Hepatocyte (in vitro differentiated cells): ENCODE results near the gene PSMD2. TPM values are rescaled to one million over a fixed set of nuclear protein-coding genes. Genes with fewer than 3 reads are reported as not detected.
A peak's percentile ranks its signal among the peaks of the same experiment; 100 is the strongest.

Experiments used
- DNase-seq: peaks from one replicate; pipeline ENCODE4 v3.0.0-alpha.2; 2016; ENCODE audit warnings: low spot score
- H2AFZ ChIP-seq: fragments of 200-600 bp; sonication (generic); 2 replicates; pipeline ENCODE4 v1.6.0; 2016; ENCODE audit warnings: antibody characterized with exemption, mild to moderate bottlenecking
- H3K27ac ChIP-seq: fragments of 200-600 bp; sonication (generic); 2 replicates; pipeline ENCODE4 v1.5.1; 2016; ENCODE audit warnings: mild to moderate bottlenecking
- H3K27me3 ChIP-seq: fragments of 200-600 bp; sonication (generic); 2 replicates; pipeline ENCODE4 v1.6.1; 2016
- H3K36me3 ChIP-seq: fragments of 200-600 bp; sonication (generic); replicated peaks from 2 replicates; pipeline ENCODE4 v1.5.1; 2016; ENCODE audit warnings: low read depth; ENCODE audit not compliant: insufficient read depth
- H3K4me1 ChIP-seq: fragments of 200-600 bp; sonication (generic); 2 replicates; pipeline ENCODE4 v1.5.1; 2016; ENCODE audit warnings: mild to moderate bottlenecking, moderate library complexity; ENCODE audit not compliant: insufficient read depth
- H3K4me2 ChIP-seq: fragments of 200-600 bp; sonication (generic); 2 replicates; pipeline ENCODE4 v1.6.0; 2016
- H3K4me3 ChIP-seq: fragments of 200-600 bp; sonication (generic); 2 replicates; pipeline ENCODE4 v1.5.1; 2016; ENCODE audit warnings: mild to moderate bottlenecking
- H3K79me2 ChIP-seq: fragments of 200-600 bp; sonication (generic); 2 replicates; pipeline ENCODE4 v1.6.0; 2017; ENCODE audit warnings: mild to moderate bottlenecking
- H3K9me2 ChIP-seq: fragments of 200-600 bp; sonication (generic); replicated peaks from 2 replicates; pipeline ENCODE4 v1.6.0; 2017; ENCODE audit warnings: mild to moderate bottlenecking; ENCODE audit not compliant: insufficient read depth
- H3K9me3 ChIP-seq: fragments of 200-600 bp; sonication (generic); 2 replicates; pipeline ENCODE4 v1.5.1; 2016; ENCODE audit warnings: low read depth, mild to moderate bottlenecking
- H4K20me1 ChIP-seq: fragments of 200-600 bp; sonication (generic); 2 replicates; pipeline ENCODE4 v1.6.0; 2016; ENCODE audit warnings: mild to moderate bottlenecking; ENCODE audit not compliant: insufficient read depth, poor library complexity, severe bottlenecking
- CTCF ChIP-seq: fragments of 200-600 bp; sonication (generic); IDR thresholded peaks from 2 replicates; pipeline ENCODE4 v1.5.1; 2016; ENCODE audit warnings: antibody characterized with exemption, mild to moderate bottlenecking; ENCODE audit not compliant: poor library complexity
- EZH2 ChIP-seq: fragments of 200-600 bp; sonication (generic); IDR thresholded peaks from 2 replicates; pipeline ENCODE4 v1.6.1; 2016; ENCODE audit warnings: antibody characterized with exemption, mild to moderate bottlenecking, borderline replicate concordance
- EZH2phosphoT487 ChIP-seq: fragments of 200-600 bp; sonication (generic); IDR thresholded peaks from one replicate; pipeline ENCODE4 v1.6.1; 2018; ENCODE audit warnings: antibody characterized with exemption, mild to moderate bottlenecking, low read depth, moderate library complexity; ENCODE audit not compliant: unreplicated experiment, severe bottlenecking
- WGBS: methylation state at CpG from one replicate; pipeline ENCODE4 v1.1.6; 2016; ENCODE audit warnings: low lambda C conversion rate; ENCODE audit errors: missing lambda C conversion rate; 5-methylcytosine and 5-hydroxymethylcytosine counted together
- polyA plus RNA-seq: library from polyadenylated mRNA; unstranded; fragments of >200 nt; fragmentation: Nextera tagmentation; extraction: Ambion mirVana; gene quantifications from 2 replicates; pipeline ENCODE4 v1.2.1, GENCODE V29; 2016
- small RNA-seq: library from RNA; depleted of rRNA; stranded (forward); fragments of <200 nt; gene quantifications from one replicate; pipeline ENCODE3, GENCODE V24; 2014
- total RNA-seq: library from RNA; depleted of rRNA; stranded (reverse); fragments of >200 nt; gene quantifications from 2 replicates; pipeline ENCODE4 v1.2.3, GENCODE V29; 2014

PSMD2 gene
- total and polyA plus RNA-seq, 2 experiments from 2014 or later, result 232 to 241 TPM

DNA sequence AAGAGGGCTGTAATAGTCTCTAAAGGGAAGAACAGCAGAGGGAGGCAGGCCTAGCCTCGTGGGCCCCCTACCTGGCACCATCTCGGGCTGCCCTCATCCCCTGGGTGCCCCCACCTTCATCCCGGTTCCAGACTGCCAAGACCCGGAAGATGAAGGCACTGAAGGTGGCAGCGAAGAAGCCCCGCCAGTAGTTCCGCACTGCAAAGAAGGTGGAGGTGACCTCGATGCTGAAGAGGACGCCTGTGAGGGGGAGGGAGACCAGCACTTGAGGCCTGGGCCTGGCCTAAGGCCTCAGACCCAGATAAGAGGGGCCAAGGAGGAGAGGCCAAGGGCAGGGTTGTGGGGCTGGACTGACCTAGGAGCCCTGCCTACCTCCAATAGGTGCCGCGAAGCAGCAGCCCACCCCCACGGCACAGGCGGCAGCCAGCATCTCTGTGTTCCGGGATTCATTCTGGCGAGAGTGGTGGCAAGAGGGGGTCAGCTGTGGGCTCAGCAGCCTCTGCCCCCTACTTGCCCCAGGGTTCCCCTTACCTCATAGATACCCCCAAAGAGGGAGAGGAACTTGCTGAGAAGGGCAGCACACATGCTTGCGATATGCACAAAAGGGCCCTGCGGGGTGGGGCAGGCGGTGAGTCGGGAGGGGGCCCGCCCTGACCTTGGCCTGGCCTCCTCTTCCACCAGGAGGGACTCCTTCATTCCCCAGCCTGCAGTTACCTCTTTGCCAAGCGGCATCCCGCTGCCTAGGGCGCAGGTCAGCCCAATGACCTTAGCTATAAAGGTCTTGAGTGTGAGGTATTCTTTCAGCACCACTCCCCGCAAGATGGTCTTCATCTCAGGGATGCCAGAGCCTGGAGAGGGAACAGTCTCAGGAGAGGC lies 58.4 kb downstream of the PSMD2 start:
- Histone ChIP-seq H3K27ac (no peak overlapping the region), H3K36me3 (no peaks in the 10 kb centered on the region), H3K79me2 (peaks cover 22% of the 10 kb centered on the region), H3K4me3 (no peak overlapping the region), H4K20me1 (no peaks in the 10 kb centered on the region), H3K4me1 (peaks cover 12% of the 10 kb centered on the region), H2AFZ (no peak overlapping the region), H3K27me3 (no peaks in the 10 kb centered on the region), H3K9me2 (no peaks in the 10 kb centered on the region), H3K9me3 (no peaks in the 10 kb centered on the region), H3K4me2 (no peak overlapping the region)
- TF ChIP-seq EZH2phosphoT487, result no peak
- no peak for TF ChIP-seq EZH2
- no peak for TF ChIP-seq CTCF
- 94% methylated on average over 24 of the region's 24 CpGs for WGBS
- DNase-seq, result no peak

- DNase-seq, result no peak
- no peak for TF ChIP-seq EZH2phosphoT487
- Histone ChIP-seq H3K27me3 (no peaks in the 10 kb centered on the region), H3K27ac (no peak overlapping the region), H2AFZ (no peak overlapping the region), H3K4me3 (no peak overlapping the region), H3K36me3 (no peaks in the 10 kb centered on the region), H3K9me2 (no peaks in the 10 kb centered on the region), H3K9me3 (no peaks in the 10 kb centered on the region), H4K20me1 (no peaks in the 10 kb centered on the region), H3K79me2 (peaks cover 22% of the 10 kb centered on the region), H3K4me1 (peaks cover 12% of the 10 kb centered on the region), H3K4me2 (no peak overlapping the region)
- 95% methylated on average over 12 of the region's 12 CpGs for WGBS
Observed at GRCh38 chr3:184358124-184358767, 59.2 kb downstream of the PSMD2 start.

Small RNAs within 50 kb of the gene (small RNA-seq; reads per million reads assigned to genes)
- gene SNORD66, result 702 reads per million, percentile 99 among the genes with 10 or more reads in this experiment

Other genes starting within 250 kb of the PSMD2 start
- not detected in 2 replicates for gene HTR3C, start 246.2 kb upstream of the PSMD2 start, total RNA-seq
- not detected in 2 replicates for gene HTR3C, start 246.2 kb upstream of the PSMD2 start, polyA plus RNA-seq
- gene HTR3E, start 202.2 kb upstream of the PSMD2 start, total RNA-seq, result not detected in 2 replicates
- gene HTR3E, start 202.2 kb upstream of the PSMD2 start, polyA plus RNA-seq, result not detected in 2 replicates
- gene EIF2B5, start 163.9 kb upstream of the PSMD2 start, total RNA-seq, result 34.6 and 35.0 TPM in 2 replicates
- 35.6 and 41.0 TPM in 2 replicates for gene EIF2B5, start 163.9 kb upstream of the PSMD2 start, polyA plus RNA-seq
- gene DVL3, start 143.9 kb upstream of the PSMD2 start, total RNA-seq, result 45.9 and 49.1 TPM in 2 replicates
- gene DVL3, start 143.9 kb upstream of the PSMD2 start, polyA plus RNA-seq, result 121 and 154 TPM in 2 replicates
- 222 and 243 TPM in 2 replicates for gene AP2M1, start 124.4 kb upstream of the PSMD2 start, total RNA-seq
- gene AP2M1, start 124.4 kb upstream of the PSMD2 start, polyA plus RNA-seq, result 389 and 436 TPM in 2 replicates
- 31.6 and 33.1 TPM in 2 replicates for gene ABCF3, start 113.0 kb upstream of the PSMD2 start, total RNA-seq
- 62.7 and 68.8 TPM in 2 replicates for gene ABCF3, start 113.0 kb upstream of the PSMD2 start, polyA plus RNA-seq
- 0.40 and 3.2 TPM in 2 replicates for gene VWA5B2, start 69.7 kb upstream of the PSMD2 start, total RNA-seq
- 1.0 and 1.5 TPM in 2 replicates for gene VWA5B2, start 69.7 kb upstream of the PSMD2 start, polyA plus RNA-seq
- gene ALG3, start 50.3 kb upstream of the PSMD2 start, total RNA-seq, result 52.3 and 68.9 TPM in 2 replicates
- 120 and 122 TPM in 2 replicates for gene ALG3, start 50.3 kb upstream of the PSMD2 start, polyA plus RNA-seq
- gene EEF1AKMT4, start 49.6 kb upstream of the PSMD2 start, total RNA-seq, result 8.4 and 9.8 TPM in 2 replicates
- gene EEF1AKMT4, start 49.6 kb upstream of the PSMD2 start, polyA plus RNA-seq, result 13.5 and 16.5 TPM in 2 replicates
- gene CAMK2N2, start 37.7 kb upstream of the PSMD2 start, total RNA-seq, result not detected in 2 replicates
- gene CAMK2N2, start 37.7 kb upstream of the PSMD2 start, polyA plus RNA-seq, result 0.11 and 0.30 TPM in 2 replicates
- gene ECE2, start 23.2 kb upstream of the PSMD2 start, total RNA-seq, result not detected in 2 replicates
- not detected in 2 replicates for gene ECE2, start 23.2 kb upstream of the PSMD2 start, polyA plus RNA-seq
- 206 and 254 TPM in 2 replicates for gene EIF4G1, start 15.4 kb downstream of the PSMD2 start, total RNA-seq
- gene EIF4G1, start 15.4 kb downstream of the PSMD2 start, polyA plus RNA-seq, result 200 and 204 TPM in 2 replicates
- gene FAM131A, start 38.4 kb downstream of the PSMD2 start, total RNA-seq, result 12.6 and 17.7 TPM in 2 replicates
- gene FAM131A, start 38.4 kb downstream of the PSMD2 start, polyA plus RNA-seq, result 10.2 and 12.2 TPM in 2 replicates
- 11.8 and 12.3 TPM in 2 replicates for gene CLCN2, start 62.4 kb downstream of the PSMD2 start, total RNA-seq
- 11.9 and 12.8 TPM in 2 replicates for gene CLCN2, start 62.4 kb downstream of the PSMD2 start, polyA plus RNA-seq
- 125 and 126 TPM in 2 replicates for gene POLR2H, start 62.5 kb downstream of the PSMD2 start, total RNA-seq
- 95.1 and 106 TPM in 2 replicates for gene POLR2H, start 62.5 kb downstream of the PSMD2 start, polyA plus RNA-seq
- gene THPO, start 79.0 kb downstream of the PSMD2 start, total RNA-seq, result 1.5 and 1.8 TPM in 2 replicates
- gene THPO, start 79.0 kb downstream of the PSMD2 start, polyA plus RNA-seq, result 4.0 and 5.2 TPM in 2 replicates
- gene CHRD, start 80.8 kb downstream of the PSMD2 start, total RNA-seq, result 13.6 and 15.0 TPM in 2 replicates
- 13.3 and 16.1 TPM in 2 replicates for gene CHRD, start 80.8 kb downstream of the PSMD2 start, polyA plus RNA-seq